Liver (tissue), 3 donors: ENCODE data around the gene EIF3D.

ENCODE experiments used
- EGR1 ChIP-seq, 2 donors: IDR thresholded peaks; 2 replicates each; pipeline ENCODE4 v1.6.1; 2016 to 2018; ENCODE audit warnings: antibody characterized with exemption in 2 of 2, low read depth in 2 of 2
- FOXA1 ChIP-seq: IDR thresholded peaks from 2 replicates; pipeline ENCODE4 v1.6.1; 2016; ENCODE audit warnings: antibody characterized with exemption
- GABPA ChIP-seq, 2 donors: IDR thresholded peaks in 1 of 2; conservative IDR thresholded peaks in 1 of 2; 2 replicates each; pipeline ENCODE4 v1.6.1; 2016; ENCODE audit warnings: antibody characterized with exemption in 2 of 2, mild to moderate bottlenecking in 1 of 2, moderate library complexity in 1 of 2
- JUND ChIP-seq, 2 donors: IDR thresholded peaks; 2 replicates each; pipeline ENCODE4 v1.6.1; 2016; ENCODE audit warnings: antibody characterized with exemption in 2 of 2
- RAD21 ChIP-seq, 2 donors: IDR thresholded peaks; 2 replicates each; pipeline ENCODE4 v1.6.1; 2016; ENCODE audit warnings: antibody characterized with exemption in 2 of 2, mild to moderate bottlenecking in 2 of 2
- SP1 ChIP-seq: IDR thresholded peaks from 2 replicates; pipeline ENCODE4 v1.6.1; 2018; ENCODE audit warnings: antibody characterized with exemption, mild to moderate bottlenecking
- TAF1 ChIP-seq: conservative IDR thresholded peaks from 2 replicates; pipeline ENCODE4 v1.6.1; 2016; ENCODE audit warnings: antibody characterized with exemption, mild to moderate bottlenecking
- YY1 ChIP-seq: IDR thresholded peaks from 2 replicates; pipeline ENCODE4 v1.6.1; 2016; ENCODE audit warnings: antibody characterized with exemption, mild to moderate bottlenecking
- TF ChIP-seq, protein P1 (sequence below): IDR thresholded peaks from 2 replicates; pipeline ENCODE4 v1.6.1; 2016; ENCODE audit warnings: antibody characterized with exemption
- TF ChIP-seq, protein P2 (sequence below): fragments of 150-350 bp; IDR thresholded peaks from 2 replicates; pipeline ENCODE4 v1.5.1; 2017; ENCODE audit warnings: improper control_type of control experiment, low read depth, low read length; ENCODE audit not compliant: missing input control
- TF ChIP-seq, protein P3 (sequence below): IDR thresholded peaks from 2 replicates; pipeline ENCODE4 v1.6.1; 2016; ENCODE audit warnings: antibody characterized with exemption
- TF ChIP-seq, protein P4 (sequence below): IDR thresholded peaks from 2 replicates; pipeline ENCODE4 v1.6.1; 2016; ENCODE audit warnings: antibody characterized with exemption, mild to moderate bottlenecking
- donor health status: healthy.
- donor health status: healthy.

DNA sequence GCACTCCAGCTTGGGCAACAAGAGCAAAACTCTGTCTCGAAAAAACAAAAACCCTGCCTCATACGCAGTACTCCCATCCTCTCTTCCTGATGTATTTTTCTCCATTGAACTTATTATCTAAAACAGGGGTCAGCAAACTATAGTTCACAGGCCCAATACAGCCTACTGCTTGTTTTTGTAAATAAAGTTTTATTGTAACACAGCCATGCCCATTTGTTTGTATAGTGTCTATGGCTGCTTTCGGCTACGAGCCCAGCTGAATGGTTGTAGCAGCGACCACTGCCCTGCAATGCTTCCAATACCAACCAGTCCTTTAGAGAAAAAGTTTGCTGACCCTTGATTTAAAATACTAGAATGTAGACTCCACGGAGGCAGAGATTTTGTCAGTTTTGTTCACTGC lies 53.6 kb downstream of the EIF3D start:
- TF ChIP-seq, protein P1, sequence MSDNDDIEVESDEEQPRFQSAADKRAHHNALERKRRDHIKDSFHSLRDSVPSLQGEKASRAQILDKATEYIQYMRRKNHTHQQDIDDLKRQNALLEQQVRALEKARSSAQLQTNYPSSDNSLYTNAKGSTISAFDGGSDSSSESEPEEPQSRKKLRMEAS: no peak
- TF ChIP-seq, protein P2, sequence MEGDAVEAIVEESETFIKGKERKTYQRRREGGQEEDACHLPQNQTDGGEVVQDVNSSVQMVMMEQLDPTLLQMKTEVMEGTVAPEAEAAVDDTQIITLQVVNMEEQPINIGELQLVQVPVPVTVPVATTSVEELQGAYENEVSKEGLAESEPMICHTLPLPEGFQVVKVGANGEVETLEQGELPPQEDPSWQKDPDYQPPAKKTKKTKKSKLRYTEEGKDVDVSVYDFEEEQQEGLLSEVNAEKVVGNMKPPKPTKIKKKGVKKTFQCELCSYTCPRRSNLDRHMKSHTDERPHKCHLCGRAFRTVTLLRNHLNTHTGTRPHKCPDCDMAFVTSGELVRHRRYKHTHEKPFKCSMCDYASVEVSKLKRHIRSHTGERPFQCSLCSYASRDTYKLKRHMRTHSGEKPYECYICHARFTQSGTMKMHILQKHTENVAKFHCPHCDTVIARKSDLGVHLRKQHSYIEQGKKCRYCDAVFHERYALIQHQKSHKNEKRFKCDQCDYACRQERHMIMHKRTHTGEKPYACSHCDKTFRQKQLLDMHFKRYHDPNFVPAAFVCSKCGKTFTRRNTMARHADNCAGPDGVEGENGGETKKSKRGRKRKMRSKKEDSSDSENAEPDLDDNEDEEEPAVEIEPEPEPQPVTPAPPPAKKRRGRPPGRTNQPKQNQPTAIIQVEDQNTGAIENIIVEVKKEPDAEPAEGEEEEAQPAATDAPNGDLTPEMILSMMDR: no peak
- TF ChIP-seq, protein P3, sequence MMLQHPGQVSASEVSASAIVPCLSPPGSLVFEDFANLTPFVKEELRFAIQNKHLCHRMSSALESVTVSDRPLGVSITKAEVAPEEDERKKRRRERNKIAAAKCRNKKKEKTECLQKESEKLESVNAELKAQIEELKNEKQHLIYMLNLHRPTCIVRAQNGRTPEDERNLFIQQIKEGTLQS: no peak
- TF ChIP-seq YY1: no peak
- TF ChIP-seq, protein P4, sequence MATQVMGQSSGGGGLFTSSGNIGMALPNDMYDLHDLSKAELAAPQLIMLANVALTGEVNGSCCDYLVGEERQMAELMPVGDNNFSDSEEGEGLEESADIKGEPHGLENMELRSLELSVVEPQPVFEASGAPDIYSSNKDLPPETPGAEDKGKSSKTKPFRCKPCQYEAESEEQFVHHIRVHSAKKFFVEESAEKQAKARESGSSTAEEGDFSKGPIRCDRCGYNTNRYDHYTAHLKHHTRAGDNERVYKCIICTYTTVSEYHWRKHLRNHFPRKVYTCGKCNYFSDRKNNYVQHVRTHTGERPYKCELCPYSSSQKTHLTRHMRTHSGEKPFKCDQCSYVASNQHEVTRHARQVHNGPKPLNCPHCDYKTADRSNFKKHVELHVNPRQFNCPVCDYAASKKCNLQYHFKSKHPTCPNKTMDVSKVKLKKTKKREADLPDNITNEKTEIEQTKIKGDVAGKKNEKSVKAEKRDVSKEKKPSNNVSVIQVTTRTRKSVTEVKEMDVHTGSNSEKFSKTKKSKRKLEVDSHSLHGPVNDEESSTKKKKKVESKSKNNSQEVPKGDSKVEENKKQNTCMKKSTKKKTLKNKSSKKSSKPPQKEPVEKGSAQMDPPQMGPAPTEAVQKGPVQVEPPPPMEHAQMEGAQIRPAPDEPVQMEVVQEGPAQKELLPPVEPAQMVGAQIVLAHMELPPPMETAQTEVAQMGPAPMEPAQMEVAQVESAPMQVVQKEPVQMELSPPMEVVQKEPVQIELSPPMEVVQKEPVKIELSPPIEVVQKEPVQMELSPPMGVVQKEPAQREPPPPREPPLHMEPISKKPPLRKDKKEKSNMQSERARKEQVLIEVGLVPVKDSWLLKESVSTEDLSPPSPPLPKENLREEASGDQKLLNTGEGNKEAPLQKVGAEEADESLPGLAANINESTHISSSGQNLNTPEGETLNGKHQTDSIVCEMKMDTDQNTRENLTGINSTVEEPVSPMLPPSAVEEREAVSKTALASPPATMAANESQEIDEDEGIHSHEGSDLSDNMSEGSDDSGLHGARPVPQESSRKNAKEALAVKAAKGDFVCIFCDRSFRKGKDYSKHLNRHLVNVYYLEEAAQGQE: no peak
- no peak for TF ChIP-seq SP1
- no peak for TF ChIP-seq GABPA (IDR thresholded peaks at IDR 0.05 in 1 of 2, conservative IDR thresholded peaks at IDR 0.05 in 1 of 2)
- no peak for TF ChIP-seq EGR1 (IDR thresholded peaks at IDR 0.05; ENCODE audit: low read depth in 2 of 2)
- TF ChIP-seq RAD21 (IDR thresholded peaks at IDR 0.05): no peak
- no peak for TF ChIP-seq JUND (IDR thresholded peaks at IDR 0.05)
- no peak for TF ChIP-seq TAF1
- no peak for TF ChIP-seq FOXA1
